ENCODE measurements around the gene VDR.

GRCh38 chr12:47791874-47792273 lies 112.9 kb downstream of the VDR start:
- TF ChIP-seq, protein P1, sequence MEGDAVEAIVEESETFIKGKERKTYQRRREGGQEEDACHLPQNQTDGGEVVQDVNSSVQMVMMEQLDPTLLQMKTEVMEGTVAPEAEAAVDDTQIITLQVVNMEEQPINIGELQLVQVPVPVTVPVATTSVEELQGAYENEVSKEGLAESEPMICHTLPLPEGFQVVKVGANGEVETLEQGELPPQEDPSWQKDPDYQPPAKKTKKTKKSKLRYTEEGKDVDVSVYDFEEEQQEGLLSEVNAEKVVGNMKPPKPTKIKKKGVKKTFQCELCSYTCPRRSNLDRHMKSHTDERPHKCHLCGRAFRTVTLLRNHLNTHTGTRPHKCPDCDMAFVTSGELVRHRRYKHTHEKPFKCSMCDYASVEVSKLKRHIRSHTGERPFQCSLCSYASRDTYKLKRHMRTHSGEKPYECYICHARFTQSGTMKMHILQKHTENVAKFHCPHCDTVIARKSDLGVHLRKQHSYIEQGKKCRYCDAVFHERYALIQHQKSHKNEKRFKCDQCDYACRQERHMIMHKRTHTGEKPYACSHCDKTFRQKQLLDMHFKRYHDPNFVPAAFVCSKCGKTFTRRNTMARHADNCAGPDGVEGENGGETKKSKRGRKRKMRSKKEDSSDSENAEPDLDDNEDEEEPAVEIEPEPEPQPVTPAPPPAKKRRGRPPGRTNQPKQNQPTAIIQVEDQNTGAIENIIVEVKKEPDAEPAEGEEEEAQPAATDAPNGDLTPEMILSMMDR (IDR thresholded peaks at IDR 0.05): no peak
- TF ChIP-seq POLR2AphosphoS5 (IDR thresholded peaks at IDR 0.05) (no peak), POLR2A (IDR thresholded peaks at IDR 0.05) (no peak)

All from transverse colon (tissue), 4 donors.